Calu3 (cell line): Measurements from ENCODE around the gene WBP4. TPM values are rescaled to one million over a fixed set of nuclear protein-coding genes. Genes with fewer than 3 reads are reported as not detected.
"Not testable (repeated sequence)": the region's sequence is repeated elsewhere in the genome, so short reads cannot be mapped to it uniquely, and the experiment has no call there.

Source experiments
- BruUV-seq: library from RNA; stranded (reverse); fragments of 400-500 nt; replicated peaks from 2 replicates; lab custom pipeline; 2021; lab: Mats Ljungman, UMichigan
- CTCF ChIA-PET: fragments of 300-600 bp; sonication (Branson Sonifier 250); formaldehyde crosslinking; loops from one replicate; lab custom pipeline; 2022; ENCODE audit warnings: antibody characterized with exemption; lab: Charles Lee
- DNase-seq: peaks from one replicate; pipeline ENCODE4 v3.0.0; 2022
- H3K27ac Mint-ChIP-seq: one replicate; pipeline ENCODE4 v1.8.0; 2022; ENCODE audit warnings: mixed read lengths; ENCODE audit not compliant: unreplicated experiment
- H3K27me3 Mint-ChIP-seq: one replicate; pipeline ENCODE4 v1.8.0; 2022; ENCODE audit warnings: mixed read lengths; ENCODE audit not compliant: unreplicated experiment
- H3K36me3 Mint-ChIP-seq: one replicate; pipeline ENCODE4 v1.8.0; 2022; ENCODE audit warnings: mild to moderate bottlenecking, moderate library complexity, mixed read lengths; ENCODE audit not compliant: insufficient read depth, unreplicated experiment
- H3K4me1 Mint-ChIP-seq: one replicate; pipeline ENCODE4 v1.8.0; 2022; ENCODE audit warnings: mild to moderate bottlenecking, low read depth, mixed read lengths; ENCODE audit not compliant: unreplicated experiment
- H3K4me3 Mint-ChIP-seq: one replicate; pipeline ENCODE4 v1.8.0; 2022; ENCODE audit warnings: mild to moderate bottlenecking, low read depth, moderate library complexity, mixed read lengths; ENCODE audit not compliant: unreplicated experiment
- H3K9me3 Mint-ChIP-seq: one replicate; pipeline ENCODE4 v1.8.0; 2022; ENCODE audit warnings: low read depth, mixed read lengths; ENCODE audit not compliant: unreplicated experiment
- intact Hi-C: fragments of 100-400 bp; cut with micrococcal nuclease; formaldehyde crosslinking; loops from one replicate; pipeline ENCODE4 v1.10.0; 2022; ENCODE audit not compliant: unreplicated experiment
- total RNA-seq: library from RNA; stranded (reverse); gene quantifications from 2 replicates; pipeline ENCODE4 v1.2.3, GENCODE V29; 2022
- TF ChIP-seq, protein P1 (sequence below): fragments of 200-600 bp; IDR thresholded peaks from one replicate; pipeline ENCODE4 v1.8.0; 2022; ENCODE audit warnings: antibody characterized with exemption; ENCODE audit not compliant: unreplicated experiment

Gene WBP4
- total RNA-seq, 1 experiment from 2014 or later: 7.2 TPM

DNA sequence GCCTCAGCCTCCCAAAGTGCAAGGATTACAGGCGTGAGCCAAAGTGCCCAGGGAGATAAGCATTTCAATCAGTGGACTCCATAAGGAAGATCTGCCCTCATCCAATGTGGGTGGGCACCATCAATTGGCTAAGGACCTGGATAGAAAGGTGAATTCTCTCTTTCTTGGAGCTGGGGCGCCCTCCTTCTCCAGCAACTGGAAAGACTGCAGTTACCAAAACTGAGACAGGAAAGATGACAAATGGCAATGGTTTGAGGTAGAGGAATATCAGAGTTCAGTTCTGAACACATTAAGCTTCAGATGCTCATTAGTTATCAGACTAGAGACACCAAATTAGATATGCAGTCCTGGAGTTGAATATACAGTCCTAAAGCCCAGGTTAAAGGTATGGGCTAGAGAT, 31.7 kb upstream of the WBP4 start:
- TF ChIP-seq, protein P1, sequence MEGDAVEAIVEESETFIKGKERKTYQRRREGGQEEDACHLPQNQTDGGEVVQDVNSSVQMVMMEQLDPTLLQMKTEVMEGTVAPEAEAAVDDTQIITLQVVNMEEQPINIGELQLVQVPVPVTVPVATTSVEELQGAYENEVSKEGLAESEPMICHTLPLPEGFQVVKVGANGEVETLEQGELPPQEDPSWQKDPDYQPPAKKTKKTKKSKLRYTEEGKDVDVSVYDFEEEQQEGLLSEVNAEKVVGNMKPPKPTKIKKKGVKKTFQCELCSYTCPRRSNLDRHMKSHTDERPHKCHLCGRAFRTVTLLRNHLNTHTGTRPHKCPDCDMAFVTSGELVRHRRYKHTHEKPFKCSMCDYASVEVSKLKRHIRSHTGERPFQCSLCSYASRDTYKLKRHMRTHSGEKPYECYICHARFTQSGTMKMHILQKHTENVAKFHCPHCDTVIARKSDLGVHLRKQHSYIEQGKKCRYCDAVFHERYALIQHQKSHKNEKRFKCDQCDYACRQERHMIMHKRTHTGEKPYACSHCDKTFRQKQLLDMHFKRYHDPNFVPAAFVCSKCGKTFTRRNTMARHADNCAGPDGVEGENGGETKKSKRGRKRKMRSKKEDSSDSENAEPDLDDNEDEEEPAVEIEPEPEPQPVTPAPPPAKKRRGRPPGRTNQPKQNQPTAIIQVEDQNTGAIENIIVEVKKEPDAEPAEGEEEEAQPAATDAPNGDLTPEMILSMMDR: no peak
- no peak overlapping the region for H3K27ac Mint-ChIP-seq
- H3K4me1 Mint-ChIP-seq: peaks cover 19% of the 10 kb centered on the region
- no peaks in the 10 kb centered on the region for H3K9me3 Mint-ChIP-seq
- no peaks in the 10 kb centered on the region for H3K27me3 Mint-ChIP-seq
- H3K36me3 Mint-ChIP-seq: no peaks in the 10 kb centered on the region
- no TSS peak for BruUV-seq
- CTCF ChIA-PET: no interaction called here
- H3K4me3 Mint-ChIP-seq: no peak overlapping the region
- DNase-seq: no peak
- intact Hi-C loops: no loop called here

DNA sequence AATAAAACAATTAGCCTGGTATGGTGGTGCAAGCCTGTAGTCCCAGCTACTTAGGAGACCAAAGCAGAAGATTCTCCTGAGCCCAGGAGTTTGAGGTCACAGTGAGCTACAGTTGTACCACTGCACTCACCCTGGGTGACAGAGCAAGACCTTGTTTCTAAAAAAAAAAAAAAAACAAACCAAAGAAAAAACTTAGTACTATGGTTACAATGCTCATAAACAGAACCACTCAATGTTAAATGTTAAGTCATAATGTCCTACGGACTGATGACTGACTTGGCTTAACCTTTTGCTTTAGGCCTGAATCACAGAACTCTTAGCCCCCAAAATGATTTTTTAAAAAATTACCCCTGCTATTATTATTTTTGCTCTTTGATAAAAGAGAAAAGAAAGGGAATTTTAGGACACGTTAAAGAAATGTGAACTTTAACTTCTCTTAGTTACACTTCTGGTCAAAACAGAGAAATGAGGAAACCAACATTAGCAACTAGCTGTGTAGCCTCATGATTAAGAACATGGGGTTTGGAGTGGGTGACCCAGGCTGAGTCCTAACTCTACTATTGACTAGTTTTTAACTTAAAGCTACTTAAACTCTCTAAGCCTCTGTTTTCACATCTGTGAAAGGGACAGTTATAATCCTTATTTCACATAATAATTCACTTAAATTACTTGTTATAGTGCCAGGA, 28.5 kb upstream of the WBP4 start:
- no peaks in the 10 kb centered on the region for H3K27me3 Mint-ChIP-seq
- no peaks in the 10 kb centered on the region for H3K36me3 Mint-ChIP-seq
- CTCF ChIA-PET: no interaction called here
- TF ChIP-seq, protein P1: no peak
- no TSS peak for BruUV-seq
- no peak overlapping the region for H3K27ac Mint-ChIP-seq
- intact Hi-C loops: no loop called here
- no peak for DNase-seq
- no peaks in the 10 kb centered on the region for H3K9me3 Mint-ChIP-seq
- H3K4me1 Mint-ChIP-seq: peaks cover 12% of the 10 kb centered on the region
- no peak overlapping the region for H3K4me3 Mint-ChIP-seq

DNA sequence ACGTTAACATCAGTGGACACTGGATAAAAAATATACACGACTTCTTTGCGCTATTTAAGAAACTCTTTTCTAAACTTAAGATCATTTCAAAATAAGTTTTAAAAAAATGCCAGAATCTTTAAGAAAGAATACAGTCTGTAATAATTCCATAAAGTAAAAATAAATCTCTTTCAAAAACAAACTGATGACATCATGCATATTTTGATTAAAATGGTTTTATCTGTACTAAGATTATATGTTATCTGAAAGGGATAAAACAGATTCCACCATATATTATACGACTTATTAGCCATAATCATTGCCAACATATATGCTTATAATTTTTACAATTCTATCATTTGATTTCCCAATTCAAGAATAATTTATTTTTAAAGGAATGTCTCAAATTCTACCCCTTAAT, 26.9 kb upstream of the WBP4 start:
- intact Hi-C loops: no loop called here
- Mint-ChIP-seq H3K27me3 (no peaks in the 10 kb centered on the region), H3K36me3 (no peaks in the 10 kb centered on the region), H3K9me3 (no peaks in the 10 kb centered on the region), H3K27ac (no peak overlapping the region), H3K4me1 (peaks cover 12% of the 10 kb centered on the region), H3K4me3 (no peak overlapping the region)
- CTCF ChIA-PET: no interaction called here
- BruUV-seq: no TSS peak
- DNase-seq: no peak
- TF ChIP-seq, protein P1: no peak

DNA sequence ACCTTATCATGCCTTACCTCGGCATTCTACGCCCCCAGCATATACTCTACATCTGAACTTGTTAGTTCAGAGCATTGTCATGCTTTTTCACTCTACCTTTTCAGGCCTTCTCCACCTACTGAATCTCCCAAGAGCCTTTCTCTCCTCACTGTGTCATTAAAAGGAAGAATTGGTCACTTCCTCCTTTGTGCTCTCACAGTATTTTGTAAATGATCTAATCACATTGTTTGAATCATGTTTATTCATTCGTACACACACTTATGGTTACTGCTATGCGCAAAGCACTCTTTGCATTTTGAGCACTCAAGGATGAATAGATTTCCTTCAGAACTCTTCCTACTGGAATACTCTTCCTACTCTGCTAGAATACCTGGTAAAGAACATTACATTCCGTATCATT, 26.4 kb upstream of the WBP4 start:
- no peak overlapping the region for H3K4me3 Mint-ChIP-seq
- no peaks in the 10 kb centered on the region for H3K27me3 Mint-ChIP-seq
- TF ChIP-seq, protein P1: no peak
- no TSS peak for BruUV-seq
- no peak overlapping the region for H3K27ac Mint-ChIP-seq
- no peaks in the 10 kb centered on the region for H3K9me3 Mint-ChIP-seq
- intact Hi-C loops: no loop called here
- CTCF ChIA-PET: no interaction called here
- no peaks in the 10 kb centered on the region for H3K36me3 Mint-ChIP-seq
- no peak for DNase-seq
- H3K4me1 Mint-ChIP-seq: peaks cover 12% of the 10 kb centered on the region

DNA sequence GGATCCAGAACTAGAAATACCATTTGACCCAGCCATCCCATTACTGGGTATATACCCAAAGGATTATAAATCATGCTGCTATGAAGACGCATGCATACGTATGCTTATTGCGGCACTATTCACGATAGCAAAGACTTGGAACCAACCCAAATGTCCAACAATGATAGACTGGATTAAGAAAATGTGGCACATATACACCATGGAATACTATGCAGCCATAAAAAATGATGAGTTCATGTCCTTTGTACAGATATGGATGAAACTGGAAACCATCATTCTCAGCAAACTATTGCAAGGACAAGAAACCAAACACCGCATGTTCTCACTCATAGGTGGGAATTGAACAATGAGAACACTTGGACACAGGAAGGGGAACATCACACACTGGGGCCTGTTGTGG, 24.8 kb upstream of the WBP4 start:
- not testable (repeated sequence) for DNase-seq

More for the DNA sequence above, 24.8 kb upstream of the WBP4 start:
- H3K4me1 Mint-ChIP-seq: peaks cover 20% of the 10 kb centered on the region
- H3K4me3 Mint-ChIP-seq, BruUV-seq, H3K27ac Mint-ChIP-seq, H3K27me3 Mint-ChIP-seq, intact Hi-C loops, H3K9me3 Mint-ChIP-seq, H3K36me3 Mint-ChIP-seq: not testable (repeated sequence)
- CTCF ChIA-PET: interaction anchor here (1.0 kb wide), 1 partner anchor 17 kb away, joined by 3 read pairs; the partner anchor contains the start of gene ELF1
